ENCODE results near the gene TAX1BP1.

Gene TAX1BP1

DNA sequence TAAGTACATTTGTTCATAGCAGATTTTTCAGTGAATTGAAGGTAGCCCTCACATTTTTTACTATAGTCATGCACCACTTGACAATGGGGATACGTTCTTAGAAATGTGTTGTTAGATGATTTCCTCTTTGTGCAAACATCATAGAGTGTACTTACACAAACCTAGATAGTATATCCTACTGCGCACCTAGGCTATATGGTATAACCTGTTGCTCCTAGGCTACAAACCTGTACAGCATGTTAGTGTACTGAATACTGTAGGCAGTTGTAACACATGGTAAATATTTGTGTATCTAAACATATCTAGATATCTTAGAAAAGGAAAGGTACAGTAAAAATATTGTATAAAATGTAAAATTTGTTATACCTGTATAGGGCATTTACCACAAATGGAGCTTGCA lies 41.2 kb downstream of the TAX1BP1 start:
- no peak for DNase-seq (ENCODE audit: low read depth)

DNA sequence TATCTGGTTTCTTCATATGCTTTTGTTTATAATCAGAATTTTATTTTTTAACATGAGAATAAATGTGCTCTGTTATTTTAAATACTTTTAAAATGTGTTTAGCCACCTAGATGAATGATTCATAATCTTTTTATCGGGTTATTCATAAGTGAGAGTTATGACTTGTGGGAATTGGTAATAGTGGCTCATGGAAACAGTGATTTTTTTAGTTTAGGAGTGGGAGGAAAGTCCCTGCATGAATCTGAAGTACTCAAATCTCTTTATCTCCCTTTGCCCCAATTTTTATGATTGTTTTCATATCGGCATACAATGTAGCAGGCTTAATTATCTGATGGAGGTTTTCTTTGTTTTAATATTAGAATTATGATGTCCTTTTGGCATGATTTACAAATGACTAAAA lies 42.9 kb downstream of the TAX1BP1 start:
- no peak for DNase-seq (ENCODE audit: low read depth)

DNA sequence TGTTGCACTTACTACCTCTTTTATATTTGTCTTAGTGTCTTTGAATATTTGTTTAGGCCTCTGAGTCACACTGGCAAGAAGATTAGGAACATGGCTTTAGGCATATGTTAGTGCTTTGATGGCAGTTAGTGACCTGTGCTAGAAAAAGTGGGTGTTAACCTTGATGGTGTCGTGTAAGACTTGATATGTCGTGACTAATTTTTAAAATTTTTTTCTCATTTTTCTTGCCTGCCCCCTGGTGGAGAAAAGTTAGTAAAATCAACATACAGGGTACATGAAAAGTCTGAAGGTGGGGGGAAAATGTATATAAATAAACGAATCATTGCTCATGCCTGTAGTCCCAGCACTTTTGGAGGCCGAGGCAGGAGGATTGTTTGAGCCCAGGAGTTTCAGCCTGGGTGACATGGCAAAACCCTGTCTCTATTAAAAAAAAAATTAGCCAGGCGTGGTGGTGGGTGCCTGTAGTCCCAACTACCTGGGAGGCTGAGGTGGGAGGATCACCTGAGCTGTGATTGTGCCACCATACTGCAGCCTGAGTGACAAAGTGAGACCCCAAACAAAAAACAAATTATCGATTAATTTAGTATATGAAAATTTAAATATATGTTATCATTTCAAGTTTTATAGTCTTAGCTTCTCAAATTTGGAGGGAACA lies 44.6 kb downstream of the TAX1BP1 start:
- DNase-seq (ENCODE audit: low read depth) = no peak

DNA sequence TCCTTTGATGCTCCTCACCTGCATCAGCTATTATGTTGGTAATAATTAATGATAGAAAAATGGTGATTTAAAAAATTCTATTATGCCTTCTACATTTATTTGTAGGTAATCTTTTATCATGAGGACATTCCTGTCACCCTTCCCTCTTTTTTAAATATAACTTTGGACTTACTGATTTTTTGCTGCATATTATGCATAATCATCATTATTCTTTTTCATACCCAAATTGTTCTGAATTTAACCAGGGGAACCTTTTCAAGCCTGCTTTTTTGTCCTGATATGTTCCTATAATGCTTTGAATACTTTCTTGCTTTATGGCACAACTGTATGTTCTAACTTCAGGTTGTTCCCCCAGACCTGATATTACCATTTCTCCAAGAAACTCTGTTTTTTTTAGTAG lies 48.5 kb downstream of the TAX1BP1 start:
- DNase-seq (ENCODE audit: low read depth) = no peak

DNA sequence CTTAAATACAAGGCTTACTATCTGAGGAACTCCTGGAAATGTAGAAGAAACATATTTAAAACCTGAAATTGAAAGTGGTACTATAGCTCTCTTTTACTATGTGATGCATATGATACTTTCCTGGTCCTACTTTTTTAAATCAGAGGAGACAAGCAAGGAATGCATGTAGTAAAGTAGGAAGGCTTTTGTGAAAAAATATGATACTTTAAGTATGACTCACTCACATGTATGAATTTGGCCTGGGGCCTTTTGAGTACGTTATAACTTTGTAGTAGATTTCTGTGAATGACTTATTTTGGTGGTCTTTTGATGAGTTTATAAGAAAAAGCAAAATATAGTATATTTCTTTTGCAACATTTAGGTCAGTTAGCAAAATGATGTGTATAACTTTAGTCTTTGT lies 53.8 kb downstream of the TAX1BP1 start:
- DNase-seq (ENCODE audit: low read depth) = no peak

DNA sequence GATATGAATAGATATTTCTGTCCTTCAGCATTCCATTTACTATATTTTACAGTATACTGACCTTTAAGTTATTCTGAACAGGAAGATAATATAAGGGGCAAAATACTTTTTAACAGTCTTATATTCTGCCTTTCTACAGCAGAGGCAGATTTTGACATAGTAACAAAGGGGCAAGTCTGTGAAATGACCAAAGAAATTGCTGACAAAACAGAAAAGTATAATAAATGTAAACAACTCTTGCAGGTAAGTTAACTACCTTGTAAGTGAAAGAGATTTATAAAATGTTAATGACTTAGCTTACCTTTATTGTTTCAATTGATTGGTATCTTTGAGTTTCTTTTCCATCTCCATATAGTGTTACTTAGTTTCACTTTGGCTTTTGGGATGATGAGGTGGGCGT lies 56.0 kb downstream of the TAX1BP1 start:
- no peak for DNase-seq (ENCODE audit: low read depth)

DNA sequence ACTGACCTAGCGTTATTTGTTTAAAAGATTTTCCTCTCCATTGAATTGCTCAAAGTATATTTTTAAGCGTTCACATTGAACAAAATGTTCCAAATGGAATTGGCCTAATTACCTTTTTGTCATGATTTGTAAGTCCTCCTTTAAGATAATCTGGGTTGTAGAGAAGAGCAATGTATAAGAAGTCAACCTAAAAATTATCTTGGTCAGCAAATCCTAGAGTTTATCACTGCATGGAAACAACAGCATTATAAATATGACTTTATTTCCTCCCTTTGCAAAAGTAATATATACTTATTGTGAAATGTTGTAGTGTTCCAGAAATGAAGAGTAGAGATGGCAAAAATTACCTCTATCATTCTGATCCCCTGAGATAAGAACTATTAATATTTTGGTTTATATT lies 59.2 kb downstream of the TAX1BP1 start:
- DNase-seq (ENCODE audit: low read depth) = no peak

DNA sequence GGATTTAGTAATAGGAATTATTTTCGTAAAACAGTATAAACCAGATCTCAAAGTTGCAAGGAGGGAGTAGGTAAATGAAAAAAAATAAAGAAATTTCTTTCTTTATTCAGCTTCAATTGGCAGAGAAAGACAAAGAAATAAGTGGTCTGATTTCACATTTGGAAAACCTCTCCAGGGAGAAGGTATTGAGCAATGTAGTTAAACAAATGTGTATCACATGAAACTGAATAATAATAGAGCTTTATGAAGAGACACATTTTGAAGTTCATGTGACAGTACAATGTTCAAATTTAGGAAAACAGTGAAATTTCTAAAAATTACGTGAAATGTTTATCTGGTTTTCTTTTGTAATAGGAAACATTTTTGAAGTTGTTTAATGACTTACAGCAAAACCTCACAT lies 63.0 kb downstream of the TAX1BP1 start:
- DNase-seq (ENCODE audit: low read depth) = no peak

DNA sequence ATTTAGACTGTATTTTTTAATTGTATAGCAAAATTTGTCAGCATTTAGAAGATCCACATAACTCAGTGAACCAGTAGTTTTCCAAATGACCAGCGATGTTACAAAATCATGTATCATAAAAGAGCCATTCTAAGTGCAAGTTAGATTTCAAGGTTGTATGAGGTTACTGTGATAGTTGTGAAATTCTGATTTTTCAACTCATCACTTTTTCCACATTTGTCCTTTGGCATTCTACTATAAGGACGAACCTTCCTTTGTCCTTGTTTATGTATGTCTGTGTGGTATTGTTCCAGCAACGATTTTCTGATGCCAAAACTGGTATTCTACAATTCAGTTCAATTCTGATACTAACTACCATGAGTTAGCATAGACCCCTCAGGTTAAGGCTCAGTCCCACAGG lies 64.2 kb downstream of the TAX1BP1 start:
- DNase-seq (ENCODE audit: low read depth) = no peak

DNA sequence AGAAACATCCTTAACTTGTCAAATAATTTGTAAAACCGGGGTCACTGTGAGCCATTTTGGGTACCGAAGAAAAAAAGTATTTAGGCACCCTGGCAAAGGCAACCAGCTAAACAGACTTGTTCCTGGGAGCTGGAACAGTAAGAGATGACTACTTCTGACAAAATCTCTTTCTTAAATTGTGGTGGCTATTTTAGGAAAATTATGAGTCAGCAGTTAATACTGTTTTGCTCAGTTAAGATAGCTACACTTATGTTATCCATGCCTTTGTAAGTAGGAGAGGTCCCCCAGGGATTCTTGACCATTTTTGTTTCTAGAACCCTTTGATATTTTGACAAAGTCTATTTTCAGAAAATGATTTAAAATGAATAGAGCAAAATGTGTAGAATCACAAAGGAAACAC lies 68.7 kb downstream of the TAX1BP1 start:
- no peak for DNase-seq (ENCODE audit: low read depth)

DNA sequence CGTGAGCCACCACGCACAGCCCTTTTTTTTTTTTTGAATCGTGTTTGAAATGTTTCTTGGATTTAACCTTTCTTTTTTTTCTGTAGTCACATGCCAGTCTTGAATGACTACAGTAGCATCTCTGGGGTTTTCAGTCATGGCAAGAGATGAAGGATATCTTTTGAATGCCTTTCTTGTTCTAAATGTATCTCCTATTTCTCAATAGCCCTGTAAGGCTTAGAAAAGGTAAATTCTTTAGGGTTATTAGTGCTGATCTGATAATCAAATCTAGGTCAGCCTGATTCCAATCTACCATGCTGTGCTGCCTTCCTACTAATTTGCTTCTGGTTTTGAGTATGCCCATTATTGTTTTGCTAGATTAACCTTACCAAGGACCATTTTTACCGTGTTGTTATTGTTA lies 70.2 kb downstream of the TAX1BP1 start:
- no peak for DNase-seq (ENCODE audit: low read depth)

DNA sequence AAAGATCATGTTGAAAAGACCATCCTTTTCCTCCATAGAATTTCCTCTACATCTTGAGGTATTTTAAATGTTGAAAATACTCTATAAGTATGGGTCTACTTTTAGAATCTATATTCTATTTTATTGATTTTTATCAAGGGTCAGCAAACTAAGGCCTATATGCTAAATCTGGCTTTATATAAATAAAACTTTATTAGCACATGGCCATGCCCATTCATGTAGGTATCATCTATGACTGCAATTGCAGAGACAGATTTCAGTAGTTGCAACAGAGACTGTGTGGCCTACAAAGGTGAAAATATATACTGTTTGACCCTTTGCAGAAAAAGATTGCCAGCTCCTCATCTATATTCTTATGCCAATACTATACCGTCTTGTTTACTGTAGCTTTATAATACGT lies 72.7 kb downstream of the TAX1BP1 start:
- no peak for DNase-seq (ENCODE audit: low read depth)

DNA sequence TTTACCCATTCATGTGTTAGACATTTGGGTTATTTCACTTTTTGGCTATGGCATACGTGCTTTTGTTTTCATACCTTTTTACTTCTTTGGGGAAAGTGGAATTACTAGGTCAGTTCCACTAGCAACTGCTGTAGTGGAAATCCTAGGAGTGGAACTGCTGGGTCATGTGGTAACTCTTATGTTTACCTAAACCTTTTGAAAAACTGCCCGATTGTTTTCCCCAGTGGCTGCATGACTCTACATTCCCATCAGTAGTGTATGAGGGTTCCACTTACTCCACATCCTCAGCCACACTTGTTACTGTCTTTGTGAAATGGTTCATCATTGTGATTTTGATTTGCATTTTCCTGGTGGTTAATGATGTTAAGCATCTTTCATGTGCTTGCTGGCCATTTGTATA lies 82.3 kb downstream of the TAX1BP1 start:
- no peak for DNase-seq (ENCODE audit: low read depth)

DNA sequence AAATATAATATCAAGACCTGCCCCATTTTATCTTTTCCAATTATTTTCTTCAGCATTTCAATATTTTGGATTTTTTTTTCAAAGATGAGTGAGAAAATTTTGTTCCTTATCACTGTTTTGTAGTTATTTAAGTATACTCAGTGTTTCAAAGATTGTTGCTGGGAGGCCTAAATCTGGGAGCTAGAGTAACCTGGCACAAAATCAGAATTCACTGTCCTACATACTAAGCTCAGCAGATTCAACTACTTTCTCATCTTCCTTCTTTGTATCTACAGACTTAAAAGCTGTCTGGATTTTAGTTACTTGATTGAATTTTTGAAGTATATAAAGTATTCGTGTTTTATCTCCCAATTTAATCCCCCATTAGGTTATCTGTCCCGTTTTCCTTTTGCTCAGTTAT lies 85.9 kb downstream of the TAX1BP1 start:
- no peak for DNase-seq (ENCODE audit: low read depth)

DNA sequence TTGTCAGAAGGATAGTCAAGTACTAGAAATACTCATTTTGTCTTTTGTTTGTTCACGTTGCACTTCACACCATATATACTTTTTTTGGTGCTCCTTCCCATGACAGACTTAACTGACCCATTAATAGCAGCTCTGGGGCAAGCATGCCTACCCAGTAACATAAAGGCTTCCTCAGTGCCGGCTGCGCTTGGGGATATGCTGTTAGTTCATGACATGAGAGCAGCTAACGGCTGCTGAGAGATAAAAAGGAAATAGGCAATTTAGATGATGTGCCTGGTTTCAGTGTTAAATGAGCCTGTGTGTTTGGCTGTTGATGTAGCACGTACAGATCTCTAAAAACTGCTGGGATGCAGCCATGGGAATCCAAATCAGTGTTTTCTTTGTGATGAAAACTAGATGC lies 86.4 kb downstream of the TAX1BP1 start:
- DNase-seq (ENCODE audit: low read depth) = no peak

DNA sequence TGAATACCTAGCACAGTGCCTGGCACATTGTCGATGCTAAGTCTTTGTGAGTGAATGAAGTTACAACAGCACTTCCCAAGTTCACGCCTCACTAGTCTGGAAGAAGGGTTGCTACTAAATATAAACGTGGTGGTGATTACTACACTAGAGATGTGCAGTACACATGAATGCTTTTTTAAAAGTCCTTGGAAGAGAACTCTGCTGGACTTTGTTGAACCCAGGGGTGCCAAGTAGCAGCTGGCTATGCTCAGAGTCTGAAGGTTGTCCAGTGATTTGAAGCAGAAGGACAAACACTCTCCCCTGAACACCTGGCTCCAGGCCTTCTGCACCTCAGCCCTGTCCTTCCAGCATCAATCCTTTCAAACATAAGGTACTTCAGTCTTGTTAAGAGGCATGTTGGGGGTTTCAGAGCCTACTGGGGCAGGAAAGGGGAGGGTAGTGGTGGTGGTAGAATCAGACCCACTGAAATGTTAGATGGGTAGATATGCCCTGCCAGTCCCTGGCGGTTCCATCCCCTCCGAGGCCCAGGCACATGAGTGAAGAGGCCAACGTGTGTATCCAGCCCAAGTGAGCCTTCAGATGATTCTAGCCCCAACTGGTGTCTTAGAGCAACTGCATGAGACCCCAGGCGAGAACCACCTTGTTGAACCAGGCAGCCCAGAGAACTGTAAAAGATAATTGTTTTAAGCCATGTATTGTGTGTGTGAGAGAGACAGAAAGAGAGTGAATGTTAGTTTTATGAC lies 94.4 kb downstream of the TAX1BP1 start:
- DNase-seq (ENCODE audit: low read depth) = no peak

DNA sequence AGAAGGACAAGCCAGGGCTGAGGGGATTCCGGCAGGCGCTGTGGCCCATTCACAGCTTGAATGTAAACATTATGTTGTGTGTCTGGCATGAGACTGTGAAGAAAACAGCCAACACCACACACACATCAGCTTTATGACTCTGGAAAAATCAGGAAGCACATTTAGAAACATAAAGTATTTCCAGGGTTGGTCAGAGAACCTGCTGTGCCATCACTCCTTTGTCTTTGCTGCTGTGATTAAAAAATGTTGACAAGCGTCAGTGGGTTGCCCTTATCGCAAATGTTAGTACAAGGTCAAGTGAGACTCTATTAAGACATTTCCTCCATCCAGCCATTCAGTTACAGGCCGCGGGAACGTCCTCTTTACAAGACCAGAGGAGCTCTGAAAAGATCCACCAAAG lies 95.4 kb downstream of the TAX1BP1 start:
- no peak for DNase-seq (ENCODE audit: low read depth)

DNA sequence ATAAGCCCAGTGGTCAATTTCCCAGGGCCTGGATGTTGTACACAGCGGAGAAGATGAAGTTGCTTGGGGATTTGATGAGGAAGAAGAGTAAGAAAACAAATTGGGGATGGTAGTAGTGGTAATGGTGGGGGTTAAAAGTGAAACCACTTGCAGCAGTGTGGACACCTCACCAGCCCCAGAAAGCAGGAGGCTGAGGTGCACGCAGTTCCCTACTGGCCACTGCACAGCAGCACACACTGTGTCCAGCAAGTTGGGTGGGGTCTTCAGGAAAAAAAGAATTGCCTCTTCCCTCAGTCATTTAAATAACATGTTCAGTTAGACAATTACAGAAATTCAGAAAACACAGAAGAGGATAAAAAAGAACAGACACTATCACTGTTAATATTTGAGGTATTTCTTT lies 96.6 kb downstream of the TAX1BP1 start:
- no peak for DNase-seq (ENCODE audit: low read depth)

DNA sequence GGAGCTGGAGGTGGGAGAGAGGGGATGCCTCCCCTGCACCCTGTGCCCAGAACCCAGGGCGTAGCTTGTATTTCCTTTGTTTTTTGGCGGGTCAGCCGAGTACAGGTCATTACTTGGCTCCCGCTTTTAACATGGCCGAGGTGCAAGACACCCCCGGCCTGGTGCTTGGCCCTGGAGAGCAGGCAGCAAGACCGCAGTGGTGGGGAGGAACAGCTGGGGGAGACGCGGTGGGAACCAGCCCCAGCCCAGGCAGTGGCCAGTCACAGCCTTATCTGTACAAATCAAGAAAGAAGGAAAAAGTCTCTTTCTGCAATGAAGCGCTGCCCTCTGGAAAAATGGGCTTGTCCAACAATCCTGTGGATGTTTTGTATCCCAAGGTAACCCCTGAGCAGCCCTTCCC lies 99.1 kb downstream of the TAX1BP1 start:
- no peak for DNase-seq (ENCODE audit: low read depth)

DNA sequence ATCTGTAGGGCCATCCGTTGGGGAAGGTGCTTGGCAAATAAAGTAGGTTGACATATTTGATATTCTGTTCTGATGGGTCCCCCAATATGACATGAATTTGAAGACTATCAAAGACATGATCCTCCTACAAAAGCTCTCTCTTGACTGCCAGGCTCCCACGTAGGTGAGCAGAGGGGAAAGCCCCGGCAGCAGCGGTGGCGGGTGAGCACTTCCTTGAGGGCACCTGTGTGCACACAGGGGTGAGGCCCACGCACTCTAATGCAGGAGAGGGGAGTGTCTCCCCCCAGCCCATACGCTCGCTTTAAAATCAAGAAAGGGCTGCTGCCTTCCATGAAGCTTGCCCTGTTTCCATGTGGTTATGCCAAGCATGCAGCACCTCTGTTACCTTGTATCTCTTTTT lies 100.4 kb downstream of the TAX1BP1 start:
- peak; percentile 7 for DNase-seq (ENCODE audit: low read depth)

DNA sequence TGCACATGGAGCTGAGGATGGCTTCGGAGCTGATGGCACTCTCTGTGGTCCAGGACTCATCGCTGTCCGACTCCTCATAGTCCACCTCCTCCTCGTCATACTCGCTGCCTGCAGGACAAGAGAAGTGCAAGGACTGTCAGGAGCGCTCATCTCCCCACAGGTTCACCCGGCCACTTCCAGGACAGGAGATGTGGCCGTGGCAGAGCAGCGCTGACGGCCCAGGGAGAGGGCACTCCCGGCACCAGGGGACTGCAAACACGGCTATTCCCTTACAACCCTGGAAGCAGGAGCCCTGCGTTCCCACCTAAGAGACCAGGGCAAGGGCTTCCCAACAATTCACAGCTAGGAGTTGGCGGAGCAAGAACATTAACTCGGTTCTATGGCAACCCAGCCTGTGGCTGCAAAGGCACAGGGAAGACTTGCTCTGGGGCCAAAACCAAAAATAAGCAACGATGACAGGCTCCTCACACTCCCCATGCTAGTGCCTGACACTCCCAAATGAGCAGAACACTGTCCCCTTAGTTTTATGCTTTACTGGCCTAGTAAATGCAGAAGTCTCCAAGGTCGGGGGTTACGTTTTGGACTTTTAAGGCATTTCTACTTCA lies 100.9 kb downstream of the TAX1BP1 start:
- DNase-seq (ENCODE audit: low read depth) = no peak

DNA sequence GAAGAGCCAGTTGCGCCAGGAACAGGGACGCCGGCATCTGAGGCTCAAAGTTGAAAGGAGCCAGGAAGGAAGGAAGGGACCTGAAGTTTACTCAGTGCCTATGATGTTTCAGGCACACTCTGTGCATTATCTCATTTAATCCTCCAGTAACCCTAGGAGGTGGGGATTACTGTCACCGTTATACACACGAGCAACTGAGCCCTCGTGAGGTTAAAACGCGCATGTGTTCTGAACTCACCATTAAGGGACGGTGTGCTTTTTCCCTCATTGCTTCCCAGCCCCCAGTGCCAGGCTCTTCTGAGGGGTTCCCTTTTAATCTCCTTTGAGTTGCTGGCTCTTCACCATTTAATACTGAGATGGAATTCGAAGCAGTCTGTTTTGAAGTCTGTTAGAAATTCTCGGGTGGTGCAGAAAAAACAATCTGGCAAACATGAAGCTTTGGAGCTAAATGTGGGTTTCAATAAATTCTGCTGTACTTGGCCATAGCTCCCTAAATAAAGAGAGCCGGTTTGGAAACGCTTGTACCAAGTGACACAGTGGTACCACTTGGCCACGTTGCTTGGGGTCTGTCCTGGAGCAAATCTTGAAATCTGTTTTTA lies 102.2 kb downstream of the TAX1BP1 start:
- no peak for DNase-seq (ENCODE audit: low read depth)

DNA sequence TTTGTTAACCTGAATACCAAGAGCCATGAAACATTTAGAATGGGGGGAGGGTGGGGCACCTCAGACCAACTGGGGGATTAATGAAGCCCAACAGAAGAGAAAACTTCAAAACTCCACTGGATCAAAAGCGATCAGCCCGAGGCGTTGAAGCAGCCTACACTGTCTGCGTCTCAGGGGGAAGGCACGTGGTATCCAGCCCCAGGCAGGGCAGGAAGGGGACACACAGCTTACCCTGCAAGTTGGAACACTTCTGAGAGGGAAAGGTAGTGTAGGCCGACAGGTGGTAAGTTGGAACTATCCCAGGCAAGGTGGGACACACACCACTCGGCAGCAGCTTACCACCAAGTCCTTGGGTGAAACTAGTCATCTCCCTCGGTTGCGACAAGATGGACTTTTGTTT lies 102.9 kb downstream of the TAX1BP1 start:
- DNase-seq (ENCODE audit: low read depth) = no peak

All from activated T-helper 9 cell treated with anti-CD3 and anti-CD28 coated beads, Interleukin-2, amount 50 U/mL, for 16 hours (primary cell).